ENCODE measurements around the gene CALML4.
"Not testable (repeated sequence)": the region's sequence is repeated elsewhere in the genome, so short reads cannot be mapped to it uniquely, and the experiment has no call there.

CALML4 gene

GRCh38 chr15:68191555-68191954, 13.6 kb downstream of the CALML4 start:
- DNase-seq (ENCODE audit: low read depth): no peak

- DNase-seq (ENCODE audit: low read depth): no peak
These were observed 15.1 kb downstream of the CALML4 start for GRCh38 chr15:68190048-68190447.

DNA sequence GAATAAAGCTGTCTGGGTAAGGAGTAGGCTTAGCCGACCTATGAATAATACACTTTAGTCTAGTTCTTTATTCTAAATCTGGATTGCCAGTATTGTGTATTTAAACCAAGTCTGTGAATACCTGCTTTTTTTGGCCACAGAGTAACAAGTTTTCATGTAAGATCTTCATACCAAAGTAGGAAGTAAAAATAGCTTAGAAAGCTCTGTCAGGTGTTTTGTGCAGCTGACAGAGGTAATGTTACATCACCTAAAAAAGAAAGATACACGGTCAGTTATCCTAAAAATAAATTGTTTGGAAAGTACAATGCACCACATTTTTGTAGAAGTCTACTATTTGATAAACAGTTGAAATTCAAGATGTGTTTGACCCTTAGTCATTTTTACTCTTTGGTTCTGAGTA, 16.5 kb downstream of the CALML4 start:
- DNase-seq (ENCODE audit: low read depth): no peak

DNA sequence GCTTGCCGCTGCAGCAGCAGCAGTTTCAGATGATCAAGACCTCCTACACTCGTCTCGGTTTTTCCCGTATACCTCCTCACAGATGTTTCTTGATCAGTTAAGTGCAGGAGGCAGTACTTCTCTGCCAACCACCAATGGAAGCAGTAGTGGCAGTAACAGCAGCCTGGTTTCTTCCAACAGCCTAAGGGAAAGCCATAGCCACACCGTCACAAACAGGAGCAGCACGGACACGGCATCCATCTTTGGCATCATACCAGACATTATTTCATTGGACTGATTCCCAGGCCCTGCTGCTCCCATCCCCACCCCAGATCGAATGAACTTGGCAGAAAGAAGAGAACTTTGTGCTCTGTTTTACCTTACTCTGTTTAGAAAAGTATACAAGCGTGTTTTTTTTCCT, 17.6 kb downstream of the CALML4 start:
- DNase-seq (ENCODE audit: low read depth): no peak

DNA sequence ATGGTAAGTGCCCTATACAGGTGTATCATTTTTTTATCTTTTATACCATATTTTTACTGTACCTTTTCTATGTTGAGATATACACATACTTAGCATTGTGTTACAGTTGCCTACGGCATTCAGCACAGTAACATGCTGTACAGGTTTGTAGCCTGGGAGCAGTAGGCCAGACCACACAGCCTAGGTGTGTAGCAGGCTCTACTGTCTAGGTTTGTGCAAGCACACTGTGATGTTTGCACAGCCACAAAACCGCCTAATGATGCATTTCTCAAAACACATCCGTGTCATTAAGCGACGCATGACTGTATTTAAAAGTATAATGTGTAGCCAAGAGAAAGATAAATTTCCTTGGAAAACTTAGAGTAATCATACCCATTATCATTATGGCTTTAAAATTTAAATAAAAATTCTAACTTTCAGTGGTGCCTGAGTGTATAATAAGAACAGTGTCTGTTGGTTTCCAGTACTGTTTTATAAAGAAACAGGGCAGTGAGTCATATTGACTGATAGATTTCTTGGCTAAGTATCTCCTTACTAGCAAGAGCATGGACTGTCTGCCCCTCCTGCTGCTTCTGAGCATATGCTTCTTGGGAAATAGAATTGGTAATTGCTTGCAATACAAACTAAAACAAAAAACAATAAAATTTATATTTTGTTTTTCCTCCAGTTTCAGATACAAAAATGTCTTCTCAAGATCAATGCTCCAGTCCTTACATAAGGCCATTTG, 18.3 kb downstream of the CALML4 start:
- no peak for DNase-seq (ENCODE audit: low read depth)

DNA sequence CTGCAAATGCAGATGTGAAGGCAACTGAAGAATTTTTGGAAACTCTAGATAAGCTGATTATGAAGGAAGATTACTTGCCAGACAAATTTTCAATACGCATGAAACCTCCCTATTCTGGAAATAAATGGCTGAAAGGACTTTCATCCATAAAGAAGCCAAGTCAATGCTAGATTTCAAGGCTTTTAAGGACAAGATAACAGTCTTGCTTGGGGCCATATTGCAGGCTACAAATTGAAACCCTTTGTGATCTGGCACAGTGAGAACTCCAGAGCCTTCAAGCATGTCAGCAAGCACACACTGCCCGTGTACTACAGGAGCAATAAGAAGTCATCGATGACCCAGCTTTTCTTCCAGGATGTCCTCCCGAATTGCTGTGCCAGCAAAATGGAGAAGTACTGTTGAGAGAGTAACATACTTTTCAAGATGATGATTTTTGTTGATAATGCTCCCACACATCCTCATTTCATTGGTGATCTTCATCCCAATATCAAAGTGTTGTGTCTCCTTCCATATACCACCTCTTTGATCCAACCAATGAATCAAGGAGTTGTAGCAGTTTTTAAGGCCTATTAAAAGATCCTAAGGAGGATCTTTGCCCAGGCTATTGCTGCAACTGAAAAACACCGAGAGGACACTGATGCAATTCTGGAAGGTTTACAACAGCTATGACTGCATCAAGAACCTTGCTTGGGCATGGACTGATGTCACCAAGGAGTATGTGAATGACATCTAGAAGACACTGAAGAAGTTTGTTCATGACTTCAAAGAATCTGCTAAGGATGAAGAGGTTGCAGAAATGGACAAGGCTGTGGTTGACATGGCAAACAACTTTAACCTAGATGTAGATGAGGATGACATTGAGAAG, 20.3 kb downstream of the CALML4 start:
- no peak for DNase-seq (ENCODE audit: low read depth)

DNA sequence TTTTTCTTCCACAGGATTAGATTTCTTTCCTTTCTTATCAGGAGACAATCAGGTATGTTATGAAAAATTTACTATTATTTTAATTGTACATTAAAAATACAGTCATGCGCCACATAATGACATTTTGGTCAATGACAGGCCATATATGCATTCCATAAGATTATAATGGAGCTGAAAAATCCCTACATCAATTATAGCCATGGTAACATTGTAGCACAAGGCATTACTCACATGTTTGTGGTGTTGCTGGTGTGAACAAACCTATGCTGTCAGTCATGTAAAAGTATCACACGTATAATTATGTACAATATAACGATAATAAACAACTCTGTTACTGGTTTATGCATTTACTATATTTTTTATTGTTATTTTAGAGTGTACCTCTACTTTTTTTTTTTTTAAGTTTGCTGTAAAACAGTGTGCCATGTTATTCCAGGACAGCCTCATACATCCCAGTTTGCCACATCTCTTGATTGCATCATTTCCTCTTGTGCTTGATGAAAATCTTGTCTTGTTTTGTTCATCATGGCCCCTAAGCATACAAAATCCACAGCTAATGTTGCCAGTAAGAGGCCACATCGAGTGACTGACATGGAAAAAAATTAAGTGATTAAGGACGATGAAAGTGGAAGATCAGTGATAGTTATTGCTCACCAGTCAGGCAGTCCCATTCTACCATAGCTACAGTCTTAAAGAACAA, 21.4 kb downstream of the CALML4 start:
- no peak for DNase-seq (ENCODE audit: low read depth)

DNA sequence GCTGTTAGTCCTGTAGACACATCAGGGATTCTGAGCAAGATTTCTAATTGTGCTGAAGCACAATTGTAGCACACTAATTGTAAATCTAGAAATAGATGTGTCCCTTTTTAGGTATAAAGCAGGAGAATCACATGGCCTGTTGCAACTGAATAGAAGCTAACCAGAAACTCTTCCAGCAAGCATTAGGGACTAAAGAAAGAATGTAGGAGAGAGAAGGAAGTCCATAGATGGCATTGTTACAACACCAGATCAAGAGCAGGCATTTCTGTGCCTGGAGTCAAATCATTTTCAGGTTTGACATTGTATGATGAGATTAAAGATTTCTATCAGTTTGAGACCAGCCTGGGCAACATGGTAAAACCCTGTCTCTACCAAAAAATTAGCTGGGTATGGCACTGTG, 27.4 kb downstream of the CALML4 start:
- no peak for DNase-seq (ENCODE audit: low read depth)

- DNase-seq (ENCODE audit: low read depth): no peak
These were observed 28.5 kb downstream of the CALML4 start for GRCh38 chr15:68176601-68177000.

- no peak for DNase-seq (ENCODE audit: low read depth)
These were observed 29.6 kb downstream of the CALML4 start for GRCh38 chr15:68175526-68175925.

- no peak for DNase-seq (ENCODE audit: low read depth)
These were observed 32.0 kb downstream of the CALML4 start for GRCh38 chr15:68173119-68173518.

- not testable (repeated sequence) for DNase-seq (ENCODE audit: low read depth)
These were observed 33.1 kb downstream of the CALML4 start for GRCh38 chr15:68172037-68172436.

- no peak for DNase-seq (ENCODE audit: low read depth)
These were observed 38.3 kb downstream of the CALML4 start for GRCh38 chr15:68166847-68167246.

GRCh38 chr15:68163191-68163590, 41.9 kb downstream of the CALML4 start:
- DNase-seq (ENCODE audit: low read depth): no peak

DNA sequence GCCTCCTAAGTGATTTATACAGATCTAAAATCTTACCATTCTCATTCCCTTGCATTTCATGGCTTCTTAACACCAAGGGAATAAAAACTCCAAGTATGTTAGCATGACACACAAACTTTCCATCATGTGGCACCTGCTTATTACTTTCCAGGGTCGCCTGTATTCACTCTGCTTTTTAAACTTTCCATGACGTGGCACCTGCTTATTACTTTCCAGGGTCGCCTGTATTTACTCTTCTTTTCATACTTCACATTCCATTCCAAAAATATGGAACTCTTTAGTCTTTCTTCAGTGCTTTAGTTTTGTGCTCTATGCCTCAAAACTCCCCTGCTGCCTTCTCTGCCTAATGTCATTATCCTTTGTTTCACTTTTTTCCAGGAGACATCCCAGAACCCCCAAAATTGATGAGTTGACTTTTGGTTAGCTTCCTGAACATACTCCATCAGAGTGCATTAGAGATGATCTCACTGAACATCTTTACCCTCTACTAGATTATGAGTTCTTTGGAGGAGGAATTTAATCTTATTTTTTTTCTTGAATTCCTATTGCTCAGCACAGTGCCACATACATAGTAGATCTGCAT, 47.0 kb downstream of the CALML4 start:
- DNase-seq (ENCODE audit: low read depth): no peak

DNA sequence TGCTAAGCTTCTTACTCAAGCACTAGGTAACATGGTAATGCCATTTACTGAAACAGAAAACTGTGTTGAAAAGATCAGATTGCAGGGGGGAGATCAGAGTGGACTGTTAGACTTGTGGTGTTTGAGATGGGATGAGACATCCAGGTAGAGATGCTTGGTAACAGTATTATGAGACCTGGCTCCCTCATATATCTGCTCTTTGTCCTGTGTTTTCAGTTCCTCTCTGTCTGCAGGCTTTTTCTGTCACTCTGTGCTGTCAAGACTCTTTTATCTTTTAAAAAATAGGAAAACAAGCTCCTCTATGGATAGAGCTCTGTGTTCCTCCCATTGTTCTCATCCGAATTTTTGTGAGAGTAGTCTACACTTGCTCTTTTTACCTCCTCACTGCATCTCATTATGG, 48.1 kb downstream of the CALML4 start:
- no peak for DNase-seq (ENCODE audit: low read depth)

GRCh38 chr15:68154923-68155559, 50.1 kb downstream of the CALML4 start:
- DNase-seq (ENCODE audit: low read depth): peak; percentile 11

- no peak for DNase-seq (ENCODE audit: low read depth)
These were observed 52.8 kb downstream of the CALML4 start for GRCh38 chr15:68152342-68152741.

DNA sequence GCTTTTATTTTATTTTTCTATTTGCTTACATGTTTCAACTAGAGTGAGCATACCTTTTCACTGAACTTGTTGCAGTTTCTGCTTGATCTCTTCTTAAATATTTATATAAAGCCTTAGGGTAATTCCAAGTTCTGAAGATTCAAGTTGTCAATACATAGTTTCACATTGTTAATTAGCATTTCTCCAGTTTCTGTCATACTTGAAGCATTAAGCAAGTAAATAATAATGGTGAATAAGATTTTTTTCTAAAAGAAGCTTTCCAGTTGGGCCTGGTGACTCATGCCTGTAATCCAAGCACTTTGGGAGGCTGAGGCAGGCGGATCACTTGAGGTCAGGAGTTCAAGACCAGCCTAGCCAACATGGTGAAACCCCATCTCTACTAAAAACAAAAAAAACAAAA, 53.9 kb downstream of the CALML4 start:
- DNase-seq (ENCODE audit: low read depth): no peak

DNA sequence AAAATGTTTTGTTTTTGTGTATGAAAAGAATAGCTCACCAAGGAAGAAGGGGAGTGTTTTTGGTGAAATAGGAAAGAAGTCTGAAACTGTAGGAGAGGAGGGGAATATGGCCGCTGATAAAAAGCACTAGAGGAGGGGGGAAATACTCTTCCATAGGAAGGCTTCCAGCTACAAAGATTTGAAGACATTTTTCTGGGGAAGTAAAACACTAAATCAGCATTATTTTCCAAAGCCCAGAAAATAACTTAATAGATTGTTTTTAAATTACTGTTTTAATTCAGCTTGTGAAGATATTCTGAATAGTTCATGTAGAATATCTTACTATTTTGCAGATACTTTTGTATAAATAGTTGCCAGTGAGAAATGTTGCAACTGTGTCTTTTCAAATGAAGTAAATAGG, 54.9 kb downstream of the CALML4 start:
- DNase-seq (ENCODE audit: low read depth): no peak

DNA sequence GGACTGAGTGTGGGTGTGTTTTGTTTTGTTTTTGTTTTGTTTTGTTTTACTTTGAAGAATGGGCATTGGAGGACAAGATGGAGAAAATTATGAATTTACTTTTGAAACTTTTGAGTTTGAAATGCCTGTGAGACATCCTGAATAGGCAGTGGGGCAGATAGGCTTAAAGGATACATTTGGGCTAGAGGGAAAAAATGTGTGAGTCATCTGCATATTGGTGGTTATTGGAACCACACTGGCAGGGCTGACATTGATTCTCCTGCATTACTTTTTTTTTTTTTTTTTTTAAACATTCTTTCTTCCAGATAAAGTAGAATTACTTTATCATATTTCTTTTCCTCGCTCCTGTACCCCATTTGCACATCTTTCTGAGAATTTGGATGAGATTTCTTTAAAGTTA, 56.1 kb downstream of the CALML4 start:
- DNase-seq (ENCODE audit: low read depth): no peak

DNA sequence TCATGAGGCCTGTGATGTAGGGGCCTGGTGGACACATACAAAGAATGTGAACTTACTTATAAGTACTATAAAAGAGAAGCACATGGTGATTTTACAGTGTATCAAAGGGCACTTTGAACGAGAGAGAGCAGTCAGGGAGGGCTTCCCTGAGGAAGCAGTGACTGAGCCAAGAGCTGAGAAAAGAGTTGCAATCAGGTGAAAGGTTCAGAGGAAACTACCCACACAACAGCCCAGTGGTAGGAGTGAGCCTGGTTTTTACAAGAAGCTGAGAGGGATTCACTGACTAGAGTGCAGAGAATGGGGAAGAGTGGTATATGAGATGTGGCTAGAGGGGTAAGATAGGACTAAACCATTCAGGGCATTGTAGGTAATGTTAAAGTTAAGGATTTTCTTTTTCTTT, 57.1 kb downstream of the CALML4 start:
- no peak for DNase-seq (ENCODE audit: low read depth)
